Left colon (tissue), 2 donors: Measurements from ENCODE around the gene STX8. TPM values are rescaled to one million over a fixed set of nuclear protein-coding genes. Genes with fewer than 3 reads are reported as not detected.
A peak's percentile ranks its signal among the peaks of the same experiment; 100 is the strongest.
"Not testable (repeated sequence)": the region's sequence is repeated elsewhere in the genome, so short reads cannot be mapped to it uniquely, and the experiment has no call there.

Source experiments
- ATAC-seq: fragments of 200-7000 bp; cut with Tn5 transposase; one replicate; pipeline ENCODE4 v1.9.1; 2020; ENCODE audit warnings: mild to moderate bottlenecking, moderate library complexity
- DNase-seq, 2 donors: peaks; one replicate each; pipeline ENCODE4 v3.0.0-alpha.2; 2020
- intact Hi-C, 2 donors: fragments of 100-400 bp; cut with DNase I in 1 of 2; cut with micrococcal nuclease in 1 of 2; formaldehyde crosslinking; loops; one replicate each; pipeline versions ENCODE4 v1.11.2 to v1.14.0; 2022; cut with DNase I, micrococcal nuclease
- total RNA-seq, 2 donors: library from RNA; stranded (reverse); fragmentation: NEBNext Ultra II Directional; extraction: Animal tissue kit (Norgen Biotek cat#: 25700); gene quantifications; one replicate each; pipeline ENCODE4 v1.2.1, GENCODE V29; 2021
- donor health status: DM: no; HTN: no; CAD: no.
- donor health status: DM: yes; HTN: yes; CAD: no.

Gene STX8
- total RNA-seq, 2 donors from 2014 or later = 43.1 to 45.3 TPM

GRCh38 chr17:9419932-9420453 lies 155.6 kb downstream of the STX8 start:
- ATAC-seq (no peak), DNase-seq (no peak)
- intact Hi-C loops = no loop called here

GRCh38 chr17:9414471-9414870 lies 161.1 kb downstream of the STX8 start:
- no peak for ATAC-seq
- intact Hi-C loops = no loop called here
- no peak for DNase-seq

- no peak for ATAC-seq
- intact Hi-C loops = no loop called here
- DNase-seq = no peak
Observed at GRCh38 chr17:9410737-9411136, 164.9 kb downstream of the STX8 start.

- DNase-seq (no peak), ATAC-seq (no peak)
- intact Hi-C loops = no loop called here
Observed at GRCh38 chr17:9410301-9410700, 165.3 kb downstream of the STX8 start.

GRCh38 chr17:9409878-9410277 lies 165.7 kb downstream of the STX8 start:
- intact Hi-C loops = no loop called here
- DNase-seq (no peak), ATAC-seq (no peak)

- DNase-seq = no peak
- intact Hi-C loops = no loop called here
- ATAC-seq = no peak
Observed at GRCh38 chr17:9408868-9409829, 166.5 kb downstream of the STX8 start.

GRCh38 chr17:9408381-9408780 lies 167.2 kb downstream of the STX8 start:
- intact Hi-C loops = no loop called here
- DNase-seq (no peak), ATAC-seq (no peak)

- DNase-seq (no peak), ATAC-seq (no peak)
- intact Hi-C loops = no loop called here
Observed at GRCh38 chr17:9406046-9406606, 169.5 kb downstream of the STX8 start.

- intact Hi-C loops = no loop called here
- DNase-seq = no peak
- peak; percentile 91 for ATAC-seq
Observed at GRCh38 chr17:9403257-9403656, 172.4 kb downstream of the STX8 start.

GRCh38 chr17:9402590-9403199 lies 172.9 kb downstream of the STX8 start:
- DNase-seq (peak in 1 of 2 donors; percentile 39), ATAC-seq (peak; percentile 80)
- intact Hi-C loops = no loop called here

- DNase-seq = no peak
- intact Hi-C loops = no loop called here
- ATAC-seq = no peak
Observed at GRCh38 chr17:9401434-9401833, 174.2 kb downstream of the STX8 start.

- intact Hi-C loops = no loop called here
- peak; percentile 52 for ATAC-seq
Observed at GRCh38 chr17:9389111-9389527, 186.5 kb downstream of the STX8 start.

GRCh38 chr17:9386401-9386800 lies 189.2 kb downstream of the STX8 start:
- intact Hi-C loops = no loop called here
- DNase-seq (no peak), ATAC-seq (peak; percentile 82)

More at GRCh38 chr17:9389111-9389527, 186.5 kb downstream of the STX8 start:
- no peak for DNase-seq

- intact Hi-C loops = no loop called here
- ATAC-seq = no peak
- DNase-seq = no peak
Observed at GRCh38 chr17:9383826-9384225, 191.8 kb downstream of the STX8 start.

- no peak for DNase-seq
- no peak for ATAC-seq
- intact Hi-C loops = no loop called here
Observed at GRCh38 chr17:9382626-9383025, 193.0 kb downstream of the STX8 start.

- ATAC-seq (no peak), DNase-seq (no peak)
- intact Hi-C loops = no loop called here
Observed at GRCh38 chr17:9381068-9381467, 194.6 kb downstream of the STX8 start.

GRCh38 chr17:9380361-9380760 lies 195.3 kb downstream of the STX8 start:
- intact Hi-C loops = no loop called here
- DNase-seq (no peak), ATAC-seq (no peak)

- ATAC-seq, DNase-seq, intact Hi-C loops: not testable (repeated sequence)
Observed at GRCh38 chr17:9376177-9376576, 199.4 kb downstream of the STX8 start.

GRCh38 chr17:9371019-9371418 lies 204.6 kb downstream of the STX8 start:
- no peak for ATAC-seq
- intact Hi-C loops = no loop called here

GRCh38 chr17:9370467-9370866 lies 205.2 kb downstream of the STX8 start:
- intact Hi-C loops = no loop called here
- ATAC-seq = no peak
- no peak for DNase-seq

More at GRCh38 chr17:9371019-9371418, 204.6 kb downstream of the STX8 start:
- DNase-seq = no peak
